Sigmoid colon (tissue), 7 donors: ENCODE measurements around the gene SPON1. TPM values are rescaled to one million over a fixed set of nuclear protein-coding genes. Genes with fewer than 3 reads are reported as not detected.
A peak's percentile ranks its signal among the peaks of the same experiment; 100 is the strongest.

ENCODE experiments used
- DNase-seq: peaks from one replicate; pipeline ENCODE4 v3.0.0-alpha.2; 2019
- H3K27ac ChIP-seq, 4 donors: fragments of 200-600 bp; sonication (generic); one replicate each; pipeline ENCODE4 v1.5.1; 2016 to 2019; ENCODE audit warnings: mild to moderate bottlenecking in 1 of 4
- H3K27me3 ChIP-seq, 3 donors: fragments of 200-600 bp; sonication (generic); one replicate each; pipeline ENCODE4 v1.5.1; 2019; ENCODE audit warnings: mild to moderate bottlenecking in 1 of 3
- H3K36me3 ChIP-seq, 4 donors: fragments of 200-600 bp; sonication (generic); one replicate each; pipeline ENCODE4 v1.5.1; 2016 to 2019
- H3K4me1 ChIP-seq, 4 donors: fragments of 200-600 bp; sonication (generic); one replicate each; pipeline ENCODE4 v1.5.1; 2017 to 2019
- H3K4me3 ChIP-seq, 4 donors: fragments of 200-600 bp; sonication (generic); one replicate each; pipeline ENCODE4 v1.5.1; 2017 to 2019; ENCODE audit warnings: mild to moderate bottlenecking in 2 of 4, moderate library complexity in 1 of 4
- H3K9me3 ChIP-seq, 4 donors: fragments of 200-600 bp in 3 of 4; sonication (generic) in 3 of 4; one replicate each; pipeline versions ENCODE4 v1.5.1 to v1.6.1; 2013 to 2019
- CTCF ChIP-seq, 4 experiments: fragments of 450-650 bp in 3 of 4; fragments of 200-600 bp in 1 of 4; IDR thresholded peaks; one replicate each; pipeline ENCODE4 v1.5.1; 2016 to 2019; ENCODE audit warnings: antibody characterized with exemption in 4 of 4, mild to moderate bottlenecking in 3 of 4, moderate library complexity in 2 of 4
- EP300 ChIP-seq, 4 donors: sonication (generic); formaldehyde crosslinking; IDR thresholded peaks; one replicate each; pipeline ENCODE4 v1.6.1; 2017; ENCODE audit warnings: antibody characterized with exemption in 4 of 4
- POLR2A ChIP-seq, 2 donors: fragments of 450-650 bp; IDR thresholded peaks; one replicate each; pipeline ENCODE4 v1.6.1; 2016; ENCODE audit warnings: antibody characterized with exemption in 2 of 2, mild to moderate bottlenecking in 2 of 2, moderate library complexity in 2 of 2
- POLR2AphosphoS5 ChIP-seq, 4 donors: sonication (generic); formaldehyde crosslinking; IDR thresholded peaks; one replicate each; pipeline ENCODE4 v1.6.1; 2017; ENCODE audit warnings: antibody characterized with exemption in 4 of 4
- WGBS, 2 donors: extraction: QIAGEN DNeasy Blood & Tissue Kit; methylation state at CpG; one replicate each; pipeline ENCODE4 v1.1.7; 2013; 5-methylcytosine and 5-hydroxymethylcytosine counted together
- intact Hi-C: fragments of 100-400 bp; cut with DNase I; formaldehyde crosslinking; loops from one replicate; pipeline ENCODE4 v1.15.1; 2023
- polyA plus RNA-seq, 3 donors: library from polyadenylated mRNA; stranded (reverse); fragments of 200-250 nt; gene quantifications; one replicate each; pipeline ENCODE4 v1.2.3, GENCODE V29; 2013
- total RNA-seq, 4 donors: library from RNA; depleted of rRNA; stranded (reverse); fragments of >200 nt; gene quantifications; one replicate each; pipeline ENCODE4 v1.1.0, GENCODE V29; 2016
- donor health status: healthy with polysubstance abuse.
- donor health status: Bipolar disorder and iron deficiency.
- donor health status: healthy.

The SPON1 gene
- total and polyA plus RNA-seq, 7 donors: 6.6 to 36.8 (median 12.6) TPM

DNA sequence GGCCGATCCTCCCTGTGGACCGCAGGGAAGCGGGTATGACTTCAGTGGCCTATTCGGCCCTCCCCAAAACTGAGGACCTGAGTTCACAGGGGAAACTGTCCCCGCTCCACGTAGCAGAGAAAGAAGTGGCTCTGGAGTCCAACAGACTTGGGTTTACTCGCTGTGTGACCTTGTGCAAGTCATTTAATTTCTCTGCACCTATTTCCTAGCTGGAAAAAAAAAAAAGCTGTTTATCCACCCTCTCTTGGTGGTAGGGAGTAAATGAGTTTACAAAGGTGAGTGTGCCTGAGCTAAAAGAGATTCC lies 2.2 kb downstream of the SPON1 start:
- peaks cover 6 to 82% (median 34%) of the 10 kb centered on the region in 3 donors for H3K27me3 ChIP-seq
- 8 to 29% methylated on average over 7 of the region's 7 CpGs for WGBS, 2 donors
- no peaks in the 10 kb centered on the region for H3K36me3 ChIP-seq
- H3K4me3 ChIP-seq: peak overlapping the region; percentile 33 to 54 (median 50)
- no peak for DNase-seq
- peak overlapping the region in 3 of 4 donors; percentile 55 to 69 (median 64) for H3K27ac ChIP-seq
- intact Hi-C loops: loop anchor here (5.0 kb wide), 1 partner anchor 68 kb away; no protein-coding TSS in a partner anchor
- H3K4me1 ChIP-seq: peaks cover 0 to 30% (median 27%) of the 10 kb centered on the region in 4 donors
- TF ChIP-seq POLR2A (IDR thresholded peaks at IDR 0.05) (no peak), POLR2AphosphoS5 (IDR thresholded peaks at IDR 0.05) (no peak), EP300 (IDR thresholded peaks at IDR 0.05) (no peak), CTCF (IDR thresholded peaks at IDR 0.05) (no peak)
- H3K9me3 ChIP-seq: no peaks in the 10 kb centered on the region

GRCh38 chr11:13965337-13965736 lies 2.8 kb downstream of the SPON1 start:
- intact Hi-C loops: no loop called here
- no peak for DNase-seq
- no peak for TF ChIP-seq EP300 (IDR thresholded peaks at IDR 0.05)
- TF ChIP-seq CTCF (IDR thresholded peaks at IDR 0.05): no peak
- no peak for TF ChIP-seq POLR2A (IDR thresholded peaks at IDR 0.05)
- no peak for TF ChIP-seq POLR2AphosphoS5 (IDR thresholded peaks at IDR 0.05)
- H3K36me3 ChIP-seq: no peaks in the 10 kb centered on the region
- peaks cover 0 to 30% (median 27%) of the 10 kb centered on the region in 4 donors for H3K4me1 ChIP-seq
- H3K9me3 ChIP-seq: no peaks in the 10 kb centered on the region
- 13 to 61% methylated on average over 5 of the region's 5 CpGs for WGBS, 2 donors
- H3K27me3 ChIP-seq: peaks cover 6 to 80% (median 34%) of the 10 kb centered on the region in 3 donors
- H3K27ac ChIP-seq: no peak overlapping the region
- no peak overlapping the region for H3K4me3 ChIP-seq

DNA sequence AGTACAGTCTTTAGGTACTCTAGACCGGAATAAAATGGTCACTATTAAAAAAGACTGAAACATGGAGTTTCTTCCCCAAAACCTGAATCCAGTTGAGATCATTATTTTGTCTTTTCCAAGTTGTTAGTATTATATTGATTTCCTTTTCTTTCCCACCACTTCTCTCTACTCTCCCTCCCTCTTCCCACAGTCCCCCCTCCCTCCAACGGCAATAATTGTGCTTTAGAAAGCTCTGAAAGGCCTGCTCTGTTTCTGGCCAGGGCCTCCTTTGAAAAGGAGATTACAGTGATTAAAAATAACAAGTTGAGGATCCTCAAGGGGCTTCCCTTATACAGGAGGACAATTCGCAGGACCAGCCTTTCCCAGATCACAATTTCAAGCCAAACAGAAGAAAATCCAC lies 3.5 kb downstream of the SPON1 start:
- intact Hi-C loops: no loop called here
- Histone ChIP-seq H3K27ac (no peak overlapping the region), H3K27me3 (peaks cover 6 to 75% (median 34%) of the 10 kb centered on the region in 3 donors), H3K4me1 (peaks cover 0 to 31% (median 27%) of the 10 kb centered on the region in 4 donors), H3K9me3 (no peaks in the 10 kb centered on the region), H3K4me3 (no peak overlapping the region), H3K36me3 (no peaks in the 10 kb centered on the region)
- TF ChIP-seq CTCF (IDR thresholded peaks at IDR 0.05) (no peak), POLR2AphosphoS5 (IDR thresholded peaks at IDR 0.05) (no peak), POLR2A (IDR thresholded peaks at IDR 0.05) (no peak), EP300 (IDR thresholded peaks at IDR 0.05) (no peak)
- no peak for DNase-seq
- 52 to 74% methylated on average over 3 of the region's 3 CpGs for WGBS, 2 donors

DNA sequence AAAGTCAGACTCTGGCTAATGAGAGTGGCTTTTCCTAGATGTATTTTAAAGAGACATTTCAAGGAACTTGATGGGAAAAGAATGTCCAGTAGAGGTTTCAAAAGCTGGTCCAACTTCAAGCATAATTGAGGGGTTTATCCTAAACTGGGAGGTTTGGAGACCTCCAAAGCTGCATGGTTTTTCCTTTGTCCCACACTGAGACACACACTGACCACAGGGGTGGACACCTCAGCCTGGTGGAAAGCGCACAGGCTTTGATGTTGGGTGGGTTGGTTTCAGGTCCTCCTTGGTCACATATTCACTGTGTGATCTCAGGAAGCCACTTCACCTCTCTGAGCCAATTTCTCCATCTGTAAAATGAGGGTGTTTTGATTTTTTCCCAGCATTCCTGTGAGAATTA lies 4.0 kb downstream of the SPON1 start:
- TF ChIP-seq EP300 (IDR thresholded peaks at IDR 0.05) (no peak), POLR2AphosphoS5 (IDR thresholded peaks at IDR 0.05) (no peak), CTCF (IDR thresholded peaks at IDR 0.05) (no peak), POLR2A (IDR thresholded peaks at IDR 0.05) (no peak)
- H3K9me3 ChIP-seq: no peaks in the 10 kb centered on the region
- intact Hi-C loops: no loop called here
- peaks cover 6 to 72% (median 34%) of the 10 kb centered on the region in 3 donors for H3K27me3 ChIP-seq
- H3K36me3 ChIP-seq: no peaks in the 10 kb centered on the region
- H3K4me3 ChIP-seq: no peak overlapping the region
- WGBS, 2 donors: 95 to 96% methylated on average over 1 of the region's 1 CpG
- H3K27ac ChIP-seq: no peak overlapping the region
- DNase-seq: no peak
- peaks cover 0 to 36% (median 31%) of the 10 kb centered on the region in 4 donors for H3K4me1 ChIP-seq

GRCh38 chr11:13970986-13971385 lies 8.5 kb downstream of the SPON1 start:
- Histone ChIP-seq H3K9me3 (no peaks in the 10 kb centered on the region), H3K27me3 (peaks cover 0 to 30% (median 7%) of the 10 kb centered on the region in 3 donors), H3K36me3 (no peaks in the 10 kb centered on the region), H3K27ac (no peak overlapping the region), H3K4me3 (no peak overlapping the region), H3K4me1 (peaks cover 0 to 27% (median 25%) of the 10 kb centered on the region in 4 donors)
- 20 to 51% methylated on average over 2 of the region's 2 CpGs for WGBS, 2 donors
- intact Hi-C loops: no loop called here
- no peak for DNase-seq
- peak in 2 of 4 experiments; percentile 20 for TF ChIP-seq CTCF (IDR thresholded peaks at IDR 0.05)
- no peak for TF ChIP-seq EP300 (IDR thresholded peaks at IDR 0.05)
- no peak for TF ChIP-seq POLR2A (IDR thresholded peaks at IDR 0.05)
- TF ChIP-seq POLR2AphosphoS5 (IDR thresholded peaks at IDR 0.05): no peak
